SH-SY5Y (cell line): ENCODE measurements around the gene PMF1.

Experiments
- GATA2 ChIP-seq: IDR thresholded peaks from 2 replicates; pipeline ENCODE4 v1.6.1; 2011; ENCODE audit warnings: mild to moderate bottlenecking, low read depth, low read length
- GATA3 ChIP-seq: IDR thresholded peaks from 2 replicates; pipeline ENCODE4 v1.6.1; 2011; ENCODE audit warnings: low read depth, mild to moderate bottlenecking, low read length, moderate library complexity

- TF ChIP-seq GATA2 (no peak), GATA3 (no peak)
Observed at GRCh38 chr1:156253634-156254033, 40.8 kb downstream of the PMF1 start.
